GM21529 (cell line): ENCODE measurements around the gene INVS.
"Not testable (repeated sequence)": the region's sequence is repeated elsewhere in the genome, so short reads cannot be mapped to it uniquely, and the experiment has no call there.

Source experiments
- ATAC-seq: cut with Tn5 transposase; IDR thresholded peaks from one replicate; pipeline ENCODE4 v1.9.1; 2021; ENCODE audit not compliant: unreplicated experiment

INVS gene

DNA sequence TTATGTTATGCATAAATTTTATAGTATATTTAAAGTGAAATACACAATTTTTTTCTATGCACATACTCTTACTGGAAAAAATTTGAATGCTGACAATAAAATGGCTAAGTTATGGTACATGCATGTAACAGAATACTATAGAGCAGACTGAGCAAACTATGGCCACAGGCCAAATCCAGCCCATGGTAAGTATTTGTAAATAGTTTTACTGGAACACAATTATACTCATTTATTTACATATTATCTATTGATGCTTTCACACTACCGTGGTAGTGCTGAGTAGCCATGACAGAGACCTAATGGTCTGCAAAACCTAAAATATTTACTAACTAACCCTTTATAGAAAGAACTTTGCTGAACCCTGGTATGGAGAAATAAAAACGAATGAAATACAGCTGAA is 208.0 kb downstream of the INVS start:
- no peak for ATAC-seq

DNA sequence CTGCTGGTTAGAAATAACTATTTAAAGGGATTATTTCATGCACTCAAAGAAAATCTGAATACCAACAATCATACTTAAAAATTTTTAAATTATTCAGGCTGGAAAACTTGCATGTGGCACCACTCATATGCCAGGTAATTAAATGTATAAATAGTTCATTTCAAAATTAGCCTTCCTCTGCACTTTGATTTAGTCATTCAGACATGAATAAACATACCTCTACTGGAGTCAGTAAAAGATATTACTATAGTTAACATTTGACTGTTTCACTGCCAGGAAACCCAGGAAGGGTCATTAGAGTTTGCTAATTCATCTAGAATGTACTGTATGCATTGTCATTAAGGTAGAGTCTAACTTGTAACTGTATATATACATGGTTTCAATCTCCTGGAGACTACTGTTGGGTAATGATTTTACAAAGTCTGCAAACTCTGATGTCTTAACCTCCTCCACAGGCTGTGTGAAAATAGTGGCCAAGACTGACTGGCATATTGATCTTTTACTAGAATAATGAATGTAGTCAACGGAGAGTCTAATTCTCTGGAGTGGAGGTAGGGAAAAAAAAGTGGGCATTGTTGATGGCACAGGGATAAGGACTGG is 210.0 kb downstream of the INVS start:
- no peak for ATAC-seq

DNA sequence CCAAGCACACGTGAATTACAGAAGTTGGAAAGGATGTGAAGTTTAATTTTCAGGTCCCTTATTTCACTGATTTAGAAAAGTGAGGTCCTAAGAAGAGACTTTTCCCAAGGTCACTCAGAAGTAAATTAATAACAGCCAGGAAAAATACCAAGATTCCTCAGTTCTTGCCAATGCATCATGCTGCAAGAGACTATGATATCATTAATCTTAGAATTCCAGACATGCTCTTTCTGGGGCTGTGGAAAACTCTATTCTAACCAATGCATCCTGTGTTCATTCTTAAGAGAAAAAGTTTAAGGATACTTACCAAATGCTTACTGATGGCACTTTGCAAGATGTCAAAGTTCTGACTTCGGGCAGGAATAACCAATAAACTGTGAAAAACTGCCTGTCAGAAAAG is 210.9 kb downstream of the INVS start:
- ATAC-seq = no peak

DNA sequence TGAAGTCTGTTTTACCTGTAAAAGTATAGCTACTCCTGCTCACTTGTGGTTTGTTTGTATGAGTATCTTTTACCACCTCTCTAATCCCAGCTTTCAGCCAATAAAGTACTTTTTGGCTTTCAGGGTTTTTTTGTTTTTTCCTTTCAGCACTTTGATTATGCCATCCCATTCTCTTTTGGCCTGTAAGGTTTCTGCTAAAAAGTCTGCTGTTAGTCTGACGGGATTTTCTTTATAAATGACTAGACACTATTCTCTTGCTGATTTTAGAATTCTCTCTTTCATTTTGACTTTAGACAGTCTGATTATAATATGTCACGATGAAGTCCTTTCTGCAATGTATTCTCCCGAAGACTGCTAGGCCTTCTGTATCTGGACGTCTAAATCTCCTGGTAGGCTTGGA is 216.5 kb downstream of the INVS start:
- ATAC-seq = no peak

DNA sequence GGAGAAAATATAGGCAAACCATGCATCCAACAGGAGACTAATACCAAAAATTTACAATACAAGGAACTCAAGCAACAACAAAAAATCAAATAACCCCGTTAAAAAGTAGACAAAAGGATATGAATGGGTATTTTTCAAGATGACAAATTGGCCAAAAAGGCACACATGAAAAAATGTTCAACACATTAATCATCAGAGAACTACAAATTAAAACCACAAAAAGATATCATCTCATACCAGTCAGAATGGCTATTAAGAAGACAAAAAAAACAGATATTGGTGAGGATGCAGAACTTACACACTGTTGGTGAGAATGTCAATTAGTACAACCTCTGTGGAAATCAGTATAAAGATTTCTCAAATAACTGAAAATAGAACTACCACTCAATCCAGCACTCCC is 218.7 kb downstream of the INVS start:
- no peak for ATAC-seq

DNA sequence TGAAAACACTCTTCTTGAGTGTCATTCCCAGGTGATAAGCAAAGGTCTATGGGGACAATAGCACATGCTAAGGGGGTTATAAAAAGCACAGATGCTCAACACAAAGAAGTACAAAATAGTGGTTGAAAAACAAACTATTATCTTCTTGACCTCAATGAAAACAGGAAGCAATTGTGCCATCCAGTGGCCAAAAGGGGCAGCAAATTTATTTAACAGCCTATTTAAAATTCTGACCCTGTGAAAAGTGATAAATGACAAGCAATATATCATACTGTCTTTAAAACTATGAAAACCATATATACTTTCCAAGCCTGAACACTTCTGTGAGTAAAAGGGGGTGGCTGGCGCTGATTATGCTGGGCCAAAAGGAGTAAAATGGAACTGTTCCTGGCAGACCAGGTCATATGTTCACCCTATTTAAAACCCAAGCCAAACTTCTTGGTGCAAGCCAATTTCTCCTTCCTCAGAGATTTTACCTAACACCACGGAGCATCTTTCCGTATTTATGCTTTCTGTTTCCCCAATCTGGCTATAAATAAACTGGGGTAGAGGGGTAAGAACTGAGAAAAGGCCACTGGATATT is 224.0 kb downstream of the INVS start:
- ATAC-seq = no peak

DNA sequence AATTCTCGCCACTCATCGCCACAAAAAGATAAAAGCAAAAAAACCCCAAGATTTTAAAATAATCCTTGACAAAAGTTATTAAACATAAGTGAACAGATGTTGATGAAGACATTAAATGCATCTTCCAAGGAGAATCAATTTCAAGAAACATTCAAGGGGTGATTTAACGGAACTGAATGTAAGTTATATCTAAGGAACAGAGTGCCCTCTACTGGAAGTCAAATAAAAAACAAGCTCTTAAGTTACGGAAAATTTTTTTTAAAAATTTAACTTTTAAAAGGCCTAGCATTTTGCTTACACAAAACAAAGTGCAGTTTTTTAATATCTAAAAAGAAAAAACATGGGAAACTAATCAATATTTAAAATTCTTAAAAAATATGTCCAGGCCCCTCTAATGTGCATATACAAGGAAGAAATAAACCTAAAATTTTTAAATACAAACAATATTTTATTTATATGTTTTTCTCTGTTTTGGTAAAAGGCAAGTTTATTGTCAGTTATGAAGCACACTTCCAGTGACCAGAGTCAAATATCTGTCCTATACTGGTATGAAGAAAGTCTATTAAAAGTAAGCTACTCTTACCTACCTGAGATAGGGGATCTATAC is 225.7 kb downstream of the INVS start:
- ATAC-seq = no peak

DNA sequence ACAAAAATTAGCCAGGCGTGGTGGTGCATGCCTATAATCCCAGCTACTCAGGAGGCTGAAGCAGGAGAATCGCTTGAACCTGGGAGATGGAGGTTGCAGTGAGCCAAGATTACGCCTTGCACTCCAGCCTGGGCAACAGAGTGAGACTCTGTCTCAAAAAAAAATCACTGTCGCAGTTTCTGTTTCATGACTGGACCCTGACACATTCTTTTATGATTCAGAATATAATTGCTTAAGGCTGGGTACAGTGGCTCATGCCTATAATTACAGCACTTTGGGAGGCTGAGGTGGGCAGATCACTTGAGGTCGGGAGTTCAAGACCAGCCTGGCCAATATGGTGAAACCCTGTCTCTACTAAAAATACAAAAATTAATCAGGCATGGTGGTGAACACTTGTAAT is 239.7 kb downstream of the INVS start:
- not testable (repeated sequence) for ATAC-seq

DNA sequence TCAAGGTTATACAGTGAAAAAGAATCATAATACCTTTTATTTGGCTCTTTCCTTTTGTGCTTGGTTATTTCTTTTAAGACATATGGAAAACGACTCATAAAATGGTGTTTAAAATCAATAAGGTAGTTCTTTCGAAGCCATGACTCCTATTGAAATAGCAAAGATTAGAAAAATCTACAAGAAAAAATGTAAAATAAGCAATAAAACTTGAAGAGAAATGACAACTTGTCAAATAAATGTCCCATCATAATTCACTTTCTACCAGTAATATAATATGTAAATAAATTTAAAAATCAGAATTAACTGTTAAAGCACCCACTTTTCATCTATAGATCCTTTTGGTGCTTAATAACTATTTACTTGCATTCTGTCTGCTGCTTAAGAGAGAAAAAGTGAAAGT is 241.2 kb downstream of the INVS start:
- no peak for ATAC-seq

DNA sequence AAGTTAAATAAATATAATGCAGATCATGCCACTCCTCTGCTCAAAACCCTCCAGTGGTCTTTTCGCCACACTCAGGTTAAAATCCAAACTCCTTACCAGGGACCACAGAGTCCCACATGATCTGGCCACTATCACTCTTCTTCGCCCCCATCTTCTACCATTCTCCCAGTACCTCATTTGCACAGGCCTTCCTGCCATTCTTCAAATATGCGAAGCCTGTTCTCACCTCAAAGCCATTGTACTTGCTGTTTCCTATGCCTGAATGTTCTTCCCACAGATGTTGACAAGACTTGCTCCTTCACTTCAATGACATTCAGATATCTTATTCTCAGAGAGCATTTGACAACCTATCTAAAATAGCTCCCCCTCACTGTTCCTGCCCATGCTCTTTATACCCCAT is 242.8 kb downstream of the INVS start:
- no peak for ATAC-seq

DNA sequence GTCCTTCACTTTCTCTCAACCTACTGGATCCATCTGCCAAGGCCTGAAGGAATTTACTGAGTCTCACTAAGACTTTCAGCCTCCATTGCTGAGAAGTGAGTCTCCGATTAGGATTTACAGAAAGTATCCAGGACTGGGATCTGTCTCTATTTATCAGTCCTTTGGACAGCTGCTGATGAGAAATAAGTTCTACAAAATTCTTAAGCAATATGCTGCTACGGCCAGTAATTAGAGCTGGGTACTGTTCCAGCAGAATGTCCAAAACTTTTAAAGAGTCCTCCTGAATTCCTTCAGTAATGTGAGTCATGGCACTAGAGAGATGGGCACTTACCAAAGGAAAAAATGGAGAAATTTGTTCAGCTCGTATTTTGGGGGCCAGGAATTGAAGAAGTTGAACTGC is 247.8 kb downstream of the INVS start:
- ATAC-seq = no peak

DNA sequence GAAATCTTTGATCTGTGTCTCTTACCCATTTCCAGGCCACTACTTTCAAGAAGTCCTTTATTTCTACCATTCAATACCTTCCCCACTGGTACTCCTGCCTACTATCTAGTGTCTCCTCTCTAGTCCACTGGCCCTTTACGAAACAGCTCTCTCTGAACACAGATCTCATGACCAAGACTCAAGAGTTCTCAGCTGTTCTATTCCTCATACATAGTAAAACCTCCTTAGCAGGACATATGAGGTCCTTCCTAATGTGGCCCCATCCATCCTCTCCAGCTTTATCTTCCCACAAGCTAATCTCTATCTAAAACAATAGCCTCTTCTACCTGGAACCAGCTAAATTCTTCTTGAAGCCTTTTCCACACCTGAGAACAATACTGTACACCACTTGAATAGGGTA is 251.1 kb downstream of the INVS start:
- no peak for ATAC-seq
